Measurements from ENCODE around the gene SLC22A7.

SLC22A7 gene

GRCh38 chr6:43297644-43298564, at the start of gene SLC22A7:
SLC22A7 (plus strand) TSS chr6:43298260; CDS start chr6:43298359, 99 bp downstream.
- no peak for DNase-seq (ENCODE audit: low read depth in 1 of 2, low spot score in 1 of 2)

- no peak for DNase-seq (ENCODE audit: low read depth in 1 of 2, low spot score in 1 of 2)
These were observed 49.3 kb upstream of the SLC22A7 start for GRCh38 chr6:43248791-43249190.

- DNase-seq (ENCODE audit: low read depth in 1 of 2, low spot score in 1 of 2), result no peak
These were observed 47.1 kb upstream of the SLC22A7 start for GRCh38 chr6:43250992-43251373.

GRCh38 chr6:43253401-43253800, 44.7 kb upstream of the SLC22A7 start:
- no peak for DNase-seq (ENCODE audit: low read depth in 1 of 2, low spot score in 1 of 2)

- DNase-seq (ENCODE audit: low read depth in 1 of 2, low spot score in 1 of 2), result no peak
These were observed 43.8 kb upstream of the SLC22A7 start for GRCh38 chr6:43254138-43254817.

GRCh38 chr6:43254846-43255245, 43.2 kb upstream of the SLC22A7 start:
- no peak for DNase-seq (ENCODE audit: low read depth in 1 of 2, low spot score in 1 of 2)

- no peak for DNase-seq (ENCODE audit: low read depth in 1 of 2, low spot score in 1 of 2)
These were observed 42.5 kb upstream of the SLC22A7 start for GRCh38 chr6:43255408-43256054.

- DNase-seq (ENCODE audit: low read depth in 1 of 2, low spot score in 1 of 2), result no peak
These were observed 41.2 kb upstream of the SLC22A7 start for GRCh38 chr6:43256670-43257366.

GRCh38 chr6:43257367-43258145, 40.5 kb upstream of the SLC22A7 start:
- no peak for DNase-seq (ENCODE audit: low read depth in 1 of 2, low spot score in 1 of 2)

- DNase-seq (ENCODE audit: low read depth in 1 of 2, low spot score in 1 of 2), result no peak
These were observed 39.9 kb upstream of the SLC22A7 start for GRCh38 chr6:43258180-43258579.

GRCh38 chr6:43258807-43259686, 39.0 kb upstream of the SLC22A7 start:
- DNase-seq (ENCODE audit: low read depth in 1 of 2, low spot score in 1 of 2), result no peak

GRCh38 chr6:43260791-43261190, 37.3 kb upstream of the SLC22A7 start:
- DNase-seq (ENCODE audit: low read depth in 1 of 2, low spot score in 1 of 2), result no peak

- no peak for DNase-seq (ENCODE audit: low read depth in 1 of 2, low spot score in 1 of 2)
These were observed 36.9 kb upstream of the SLC22A7 start for GRCh38 chr6:43261198-43261597.

- DNase-seq (ENCODE audit: low read depth in 1 of 2, low spot score in 1 of 2), result no peak
These were observed 35.9 kb upstream of the SLC22A7 start for GRCh38 chr6:43262000-43262779.

GRCh38 chr6:43262780-43263313, 35.2 kb upstream of the SLC22A7 start:
- DNase-seq (ENCODE audit: low read depth in 1 of 2, low spot score in 1 of 2), result no peak

- peak; percentile 52 to 65 for DNase-seq (ENCODE audit: low read depth in 1 of 2, low spot score in 1 of 2)
These were observed 34.5 kb upstream of the SLC22A7 start for GRCh38 chr6:43263314-43264178.

GRCh38 chr6:43264599-43265145, 33.4 kb upstream of the SLC22A7 start:
- no peak for DNase-seq (ENCODE audit: low read depth in 1 of 2, low spot score in 1 of 2)
